SK-N-MC (cell line): ENCODE results near the gene AGPAT2.
A peak's percentile ranks its signal among the peaks of the same experiment; 100 is the strongest.

ENCODE experiments used
- DNase-seq: peaks from one replicate; pipeline ENCODE4 v3.0.0-alpha.2; 2011; ENCODE audit warnings: low read depth, low spot score
- H3K27ac ChIP-seq: fragments of 200-600 bp; sonication (generic); 2 replicates; pipeline ENCODE4 v1.5.1; 2016; ENCODE audit warnings: mixed run types
- H3K36me3 ChIP-seq: fragments of 200-600 bp; sonication (generic); 2 replicates; pipeline ENCODE4 v1.6.1; 2017; ENCODE audit warnings: antibody characterized with exemption, low read length, mixed read lengths; ENCODE audit not compliant: insufficient read depth
- H3K4me3 ChIP-seq: fragments of 200-600 bp; sonication (generic); 2 replicates; pipeline ENCODE4 v1.5.1; 2016
- H3K9ac ChIP-seq: fragments of 200-600 bp; sonication (generic); 2 replicates; pipeline ENCODE4 v1.8.0; 2017; ENCODE audit warnings: mixed run types, mixed read lengths; ENCODE audit not compliant: insufficient read length
- H3K9me3 ChIP-seq: fragments of 200-600 bp; sonication (generic); 2 replicates; pipeline ENCODE4 v1.6.1; 2017; ENCODE audit warnings: low read depth, mild to moderate bottlenecking, antibody characterized with exemption, low read length, moderate library complexity, mixed read lengths
- EZH2 ChIP-seq: fragments of 200-600 bp; sonication (generic); IDR thresholded peaks from one replicate; pipeline ENCODE4 v1.6.1; 2017; ENCODE audit warnings: antibody characterized with exemption
- FOXP2 ChIP-seq: optimal IDR thresholded peaks from 2 replicates; pipeline ENCODE3; 2011; ENCODE audit warnings: mild to moderate bottlenecking, moderate library complexity; ENCODE audit not compliant: insufficient read depth; ENCODE audit errors: extremely low read length, control extremely low read depth
- POLR2AphosphoS5 ChIP-seq: IDR thresholded peaks from 2 replicates; pipeline ENCODE4 v1.6.1; 2012; ENCODE audit warnings: mild to moderate bottlenecking, low read depth, low read length, borderline replicate concordance

The AGPAT2 gene

GRCh38 chr9:136722093-136722968 lies 35.1 kb upstream of the AGPAT2 start:
- no peaks in the 10 kb centered on the region for H3K9me3 ChIP-seq
- no peak for DNase-seq
- H3K9ac ChIP-seq, result no peak overlapping the region
- TF ChIP-seq FOXP2 (no peak), POLR2AphosphoS5 (0 out of 2 replicates have a peak, but pooled peaks have one; percentile 22)
- no peak overlapping the region for H3K27ac ChIP-seq
- H3K4me3 ChIP-seq, result no peak overlapping the region
- peaks cover 40% of the 10 kb centered on the region for H3K36me3 ChIP-seq

- DNase-seq, result no peak
- no peak overlapping the region for H3K4me3 ChIP-seq
- peaks cover 34% of the 10 kb centered on the region for H3K36me3 ChIP-seq
- H3K9ac ChIP-seq, result no peak overlapping the region
- H3K27ac ChIP-seq, result no peak overlapping the region
- no peaks in the 10 kb centered on the region for H3K9me3 ChIP-seq
- TF ChIP-seq POLR2AphosphoS5 (peak; percentile 43; the same call in 1 of the 2 replicates), FOXP2 (no peak), EZH2 (no peak)
These were observed 34.3 kb upstream of the AGPAT2 start for GRCh38 chr9:136721339-136722092.

- TF ChIP-seq POLR2AphosphoS5, result no peak
- 0 out of 2 replicates have a peak overlapping the region, but pooled peaks have one; percentile 31 for H3K27ac ChIP-seq
- DNase-seq, result no peak
- peaks cover 28% of the 10 kb centered on the region for H3K36me3 ChIP-seq
- no peak overlapping the region for H3K4me3 ChIP-seq
- H3K9ac ChIP-seq, result no peak overlapping the region
- no peaks in the 10 kb centered on the region for H3K9me3 ChIP-seq
These were observed 33.7 kb upstream of the AGPAT2 start for GRCh38 chr9:136720898-136721338.

GRCh38 chr9:136720251-136720897 lies 33.1 kb upstream of the AGPAT2 start:
- TF ChIP-seq EZH2 (no peak), POLR2AphosphoS5 (peak; percentile 11; the same call in 1 of the 2 replicates)
- Histone ChIP-seq H3K27ac (0 out of 2 replicates have a peak overlapping the region, but pooled peaks have one; percentile 31), H3K36me3 (peaks cover 23% of the 10 kb centered on the region), H3K9me3 (no peaks in the 10 kb centered on the region), H3K9ac (no peak overlapping the region), H3K4me3 (no peak overlapping the region)
- DNase-seq, result no peak

- TF ChIP-seq FOXP2 (no peak), POLR2AphosphoS5 (no peak), EZH2 (no peak)
- H3K27ac ChIP-seq, result no peak overlapping the region
- H3K4me3 ChIP-seq, result no peak overlapping the region
- no peak overlapping the region for H3K9ac ChIP-seq
- no peak for DNase-seq
- peaks cover 13% of the 10 kb centered on the region for H3K36me3 ChIP-seq
- H3K9me3 ChIP-seq, result no peaks in the 10 kb centered on the region
These were observed 32.1 kb upstream of the AGPAT2 start for GRCh38 chr9:136719195-136719880.

GRCh38 chr9:136718345-136719194 lies 31.3 kb upstream of the AGPAT2 start:
- no peak for TF ChIP-seq POLR2AphosphoS5
- TF ChIP-seq FOXP2, result no peak
- no peak for TF ChIP-seq EZH2
- no peak for DNase-seq
- Histone ChIP-seq H3K36me3 (peaks cover 6% of the 10 kb centered on the region), H3K9me3 (no peaks in the 10 kb centered on the region), H3K27ac (no peak overlapping the region), H3K9ac (no peak overlapping the region), H3K4me3 (no peak overlapping the region)

- H3K9me3 ChIP-seq, result no peaks in the 10 kb centered on the region
- no peaks in the 10 kb centered on the region; the same call in 1 of the 2 replicates for H3K36me3 ChIP-seq
- DNase-seq, result no peak
- H3K27ac ChIP-seq, result no peak overlapping the region
- H3K4me3 ChIP-seq, result no peak overlapping the region
- no peak for TF ChIP-seq POLR2AphosphoS5
- no peak overlapping the region for H3K9ac ChIP-seq
These were observed 30.1 kb upstream of the AGPAT2 start for GRCh38 chr9:136717399-136717798.
